Neural crest cell (in vitro differentiated cells): ENCODE data around the gene RBM19. TPM values are rescaled to one million over a fixed set of nuclear protein-coding genes. Genes with fewer than 3 reads are reported as not detected.
A peak's percentile ranks its signal among the peaks of the same experiment; 100 is the strongest.

Experiments used
- DNase-seq: peaks from one replicate; pipeline ENCODE4 v3.0.0; 2021; ENCODE audit warnings: low read depth, mixed read lengths, low spot score
- H3K27ac Mint-ChIP-seq: one replicate; pipeline ENCODE4 v1.8.0; 2021; ENCODE audit warnings: mild to moderate bottlenecking, mixed read lengths; ENCODE audit not compliant: unreplicated experiment
- H3K27me3 Mint-ChIP-seq: 2 replicates; pipeline ENCODE4 v1.8.0; 2021; ENCODE audit warnings: low read depth, mild to moderate bottlenecking, mixed read lengths
- H3K36me3 Mint-ChIP-seq: 2 replicates; pipeline ENCODE4 v1.8.0; 2021; ENCODE audit warnings: low read depth, mild to moderate bottlenecking, mixed read lengths
- H3K4me1 Mint-ChIP-seq: 2 replicates; pipeline ENCODE4 v1.8.0; 2021; ENCODE audit warnings: mixed read lengths
- H3K4me3 Mint-ChIP-seq: one replicate; pipeline ENCODE4 v1.8.0; 2021; ENCODE audit warnings: mild to moderate bottlenecking, mixed read lengths
- H3K9me3 Mint-ChIP-seq: 2 replicates; pipeline ENCODE4 v1.8.0; 2021; ENCODE audit warnings: mixed read lengths
- CTCF ChIP-seq: fragments of 200-600 bp; sonication (generic); conservative IDR thresholded peaks from 2 replicates; pipeline ENCODE4 v1.5.0; 2021; ENCODE audit warnings: antibody characterized with exemption, mild to moderate bottlenecking
- total RNA-seq: library from RNA; stranded (reverse); gene quantifications from 2 replicates; pipeline ENCODE4 v1.2.1, GENCODE V29; 2021

The RBM19 gene
- total RNA-seq, 1 donor from 2014 or later: 42.6 TPM

GRCh38 chr12:113931517-113931916, 34.6 kb downstream of the RBM19 start:
- DNase-seq: no peak
- Mint-ChIP-seq H3K27ac (peak overlapping the region; percentile 90), H3K27me3 (no peaks in the 10 kb centered on the region), H3K36me3 (peaks cover 7% of the 10 kb centered on the region), H3K4me3 (no peak overlapping the region), H3K9me3 (no peaks in the 10 kb centered on the region), H3K4me1 (peaks cover 22% of the 10 kb centered on the region)
- no peak for TF ChIP-seq CTCF

- H3K9me3 Mint-ChIP-seq: no peaks in the 10 kb centered on the region
- H3K4me3 Mint-ChIP-seq: no peak overlapping the region
- no peaks in the 10 kb centered on the region for H3K27me3 Mint-ChIP-seq
- peak overlapping the region; percentile 25 for H3K27ac Mint-ChIP-seq
- H3K4me1 Mint-ChIP-seq: peaks cover 22% of the 10 kb centered on the region
- no peak for DNase-seq
- peaks cover 12% of the 10 kb centered on the region for H3K36me3 Mint-ChIP-seq
- TF ChIP-seq CTCF: no peak
Measured at GRCh38 chr12:113930249-113930648, 35.9 kb downstream of the RBM19 start.

GRCh38 chr12:113929312-113929989, 36.7 kb downstream of the RBM19 start:
- H3K9me3 Mint-ChIP-seq: no peaks in the 10 kb centered on the region
- H3K27me3 Mint-ChIP-seq: no peaks in the 10 kb centered on the region
- peak overlapping the region; percentile 9 for H3K27ac Mint-ChIP-seq
- H3K4me3 Mint-ChIP-seq: no peak overlapping the region
- H3K36me3 Mint-ChIP-seq: peaks cover 14% of the 10 kb centered on the region
- no peak for DNase-seq
- H3K4me1 Mint-ChIP-seq: peaks cover 18% of the 10 kb centered on the region
- TF ChIP-seq CTCF: no peak

- Mint-ChIP-seq H3K9me3 (no peaks in the 10 kb centered on the region), H3K27ac (no peak overlapping the region), H3K27me3 (no peaks in the 10 kb centered on the region), H3K4me1 (no peaks in the 10 kb centered on the region), H3K4me3 (no peak overlapping the region), H3K36me3 (peaks cover 15% of the 10 kb centered on the region)
- TF ChIP-seq CTCF: no peak
- no peak for DNase-seq
Measured at GRCh38 chr12:113926788-113927187, 39.3 kb downstream of the RBM19 start.

GRCh38 chr12:113924341-113924740, 41.8 kb downstream of the RBM19 start:
- Mint-ChIP-seq H3K4me3 (no peak overlapping the region), H3K9me3 (no peaks in the 10 kb centered on the region), H3K27me3 (no peaks in the 10 kb centered on the region), H3K27ac (no peak overlapping the region), H3K4me1 (no peaks in the 10 kb centered on the region), H3K36me3 (peaks cover 11% of the 10 kb centered on the region)
- DNase-seq: no peak
- no peak for TF ChIP-seq CTCF
